RWPE1 (cell line): ENCODE results near the gene P4HA2.

Experiments
- CTCF ChIA-PET: fragments of 350-600 bp; sonication (Branson Sonifier 250); formaldehyde crosslinking; extraction: SDS; loops from one replicate; lab custom pipeline; 2021; lab: Yijun Ruan, JAX
- POLR2A ChIA-PET: fragments of 400-600 bp; formaldehyde crosslinking; extraction: SDS; loops from one replicate; lab custom pipeline; 2020; ENCODE audit warnings: antibody characterized with exemption; ENCODE audit not compliant: low non-redundant PET; lab: Yijun Ruan, JAX
- DNase-seq: peaks from one replicate; pipeline ENCODE4 v3.0.0; 2012; ENCODE audit warnings: low spot score
- H3K27ac ChIP-seq: fragments of 450-650 bp; 2 replicates; pipeline ENCODE4 v1.5.1; 2017
- CTCF ChIP-seq: fragments of 450-650 bp; conservative IDR thresholded peaks from 2 replicates; pipeline ENCODE4 v1.5.1; 2017; ENCODE audit warnings: low read depth, mild to moderate bottlenecking

Gene P4HA2

DNA sequence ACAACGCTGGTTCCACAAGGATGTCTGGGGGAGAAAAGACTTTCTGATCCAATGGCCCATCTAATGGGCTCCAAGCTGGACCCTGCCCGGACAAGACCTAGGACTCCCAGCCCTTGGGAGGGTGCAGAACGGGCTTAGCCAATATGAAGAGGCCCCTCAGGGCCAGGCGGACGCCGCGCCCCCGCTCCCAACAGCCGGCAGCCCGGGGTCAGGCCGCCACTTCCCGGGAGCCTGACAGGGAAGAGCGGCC, 493 bp downstream of the P4HA2 start:
- ChIA-PET CTCF (interaction anchor here (0.5 to 3.6 kb wide), 8 partner anchors 11 to 412 kb away, joined by 3 to 20 read pairs (median 4); no protein-coding TSS in a partner anchor), POLR2A (interaction anchor here (0.8 to 1.3 kb wide), 5 partner anchors 11 to 142 kb away, joined by 3 to 4 read pairs (median 3); no protein-coding TSS in a partner anchor)
- no peak for DNase-seq
- H3K27ac ChIP-seq = peak overlapping the region; percentile 96
- TF ChIP-seq CTCF = no peak

- ChIA-PET CTCF (interaction anchor here (0.5 to 3.6 kb wide), 6 partner anchors 12 to 158 kb away, joined by 3 to 20 read pairs (median 4); no protein-coding TSS in a partner anchor), POLR2A (interaction anchor here (0.9 to 1.3 kb wide), 3 partner anchors 11 to 142 kb away, joined by 3 to 4 read pairs (median 3); no protein-coding TSS in a partner anchor)
- no peak for TF ChIP-seq CTCF
- H3K27ac ChIP-seq = peak overlapping the region; percentile 96
- DNase-seq = no peak
Observed at GRCh38 chr5:132226516-132227234, 978 bp downstream of the P4HA2 start.

DNA sequence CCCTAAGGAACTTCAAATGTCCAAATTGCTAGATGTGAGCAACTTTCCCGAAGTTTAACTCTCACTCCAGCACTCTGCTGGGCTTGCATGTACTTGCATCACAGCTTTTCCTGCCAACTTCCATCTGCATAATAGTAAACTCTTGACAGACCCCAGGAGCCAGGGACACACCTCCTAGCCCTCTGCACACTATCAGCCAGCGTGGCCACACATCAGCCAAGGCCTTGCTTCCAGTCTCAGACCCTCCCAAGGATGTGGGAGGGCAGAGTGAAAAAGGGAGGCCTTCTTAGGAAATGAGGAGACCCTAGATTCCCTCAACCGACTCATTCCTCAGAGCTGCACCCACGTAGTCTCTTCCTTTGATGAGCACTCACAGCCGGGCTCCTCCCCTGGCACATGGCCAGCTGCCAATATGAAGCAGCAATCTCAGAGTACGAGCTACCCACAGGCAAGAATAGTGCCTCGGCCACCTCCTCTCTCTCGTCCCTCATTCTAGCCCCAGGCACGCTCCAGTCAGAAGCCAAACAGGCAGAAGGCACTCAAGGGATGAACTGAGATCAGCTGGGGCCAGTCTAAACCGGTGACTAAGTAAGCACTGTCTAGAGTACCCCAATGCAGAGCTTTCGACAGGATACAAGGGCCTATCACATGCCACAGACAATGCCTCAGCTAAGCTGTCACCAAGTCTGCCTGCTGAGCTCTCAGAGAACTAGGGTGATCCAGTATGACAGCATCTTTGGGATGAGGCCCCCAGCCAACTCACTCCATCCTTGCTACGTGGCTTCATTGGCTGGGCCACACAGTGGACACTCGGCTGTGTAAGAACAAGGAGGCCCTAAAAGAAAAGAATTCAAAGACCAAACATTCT, 2.3 kb downstream of the P4HA2 start:
- peak; percentile 92 for DNase-seq
- POLR2A ChIA-PET = interaction anchor here (0.6 to 1.1 kb wide), 4 partner anchors 34 to 1951 kb away, joined by 3 read pairs; partner anchors contain the start of gene SLC22A4
- CTCF ChIA-PET = interaction anchor here (0.5 to 1.8 kb wide), 7 partner anchors 13 to 610 kb away, joined by 3 to 9 read pairs (median 4); no protein-coding TSS in a partner anchor

DNA sequence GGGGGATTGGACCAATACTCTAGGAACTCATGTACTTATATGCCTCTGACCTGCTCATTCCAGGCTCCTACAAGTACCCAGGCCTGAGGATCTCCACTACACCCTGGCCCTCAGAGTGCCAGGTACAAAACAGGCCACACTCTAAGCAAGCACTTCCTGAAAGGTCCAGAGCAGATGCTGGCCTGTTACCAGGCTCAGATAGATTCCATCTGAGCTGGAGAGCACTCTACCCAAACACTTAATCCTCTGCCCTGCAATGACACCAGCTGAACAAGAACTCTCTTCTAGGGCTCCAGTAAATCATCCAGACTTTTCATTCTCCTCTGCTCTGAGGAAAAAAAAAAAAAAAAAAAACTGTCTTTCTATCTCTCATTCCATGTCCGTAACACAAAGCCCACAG, 2.9 kb downstream of the P4HA2 start:
- CTCF ChIA-PET = interaction anchor here (0.6 to 1.8 kb wide), 7 partner anchors 13 to 610 kb away, joined by 3 to 9 read pairs (median 3); no protein-coding TSS in a partner anchor
- DNase-seq = no peak
- no peak for TF ChIP-seq CTCF
- H3K27ac ChIP-seq = peak overlapping the region; percentile 96
- POLR2A ChIA-PET = interaction anchor here (0.6 to 1.1 kb wide), 2 partner anchors 69 to 1951 kb away, joined by 3 read pairs; partner anchors contain the start of gene SLC22A4

More for the DNA sequence above, 2.3 kb downstream of the P4HA2 start:
- peak overlapping the region; percentile 96 for H3K27ac ChIP-seq
- no peak for TF ChIP-seq CTCF

DNA sequence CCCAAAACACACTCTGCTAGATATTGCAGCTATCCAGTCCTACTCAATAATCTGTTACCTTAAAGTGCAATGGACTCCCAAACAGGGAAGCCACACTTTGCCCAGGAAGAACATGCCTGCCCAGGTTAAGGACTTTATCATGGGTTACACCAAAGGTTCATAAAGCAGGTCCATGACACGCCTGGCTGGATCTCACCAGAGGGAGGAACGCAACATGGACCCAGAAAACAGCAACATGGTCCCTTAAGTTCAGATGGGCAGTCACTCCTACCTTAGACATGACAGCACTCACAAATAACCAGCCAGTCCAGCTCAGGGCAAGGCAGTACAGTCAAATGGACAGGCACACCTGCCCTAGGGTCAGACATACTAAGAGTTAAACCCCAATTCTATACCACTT, 3.8 kb downstream of the P4HA2 start:
- H3K27ac ChIP-seq = peak overlapping the region; percentile 96
- DNase-seq = no peak
- ChIA-PET POLR2A (no interaction called here), CTCF (interaction anchor here (0.6 to 1.8 kb wide), 2 partner anchors 14 to 856 kb away, joined by 8 to 9 read pairs; no protein-coding TSS in a partner anchor)
- TF ChIP-seq CTCF = no peak

DNA sequence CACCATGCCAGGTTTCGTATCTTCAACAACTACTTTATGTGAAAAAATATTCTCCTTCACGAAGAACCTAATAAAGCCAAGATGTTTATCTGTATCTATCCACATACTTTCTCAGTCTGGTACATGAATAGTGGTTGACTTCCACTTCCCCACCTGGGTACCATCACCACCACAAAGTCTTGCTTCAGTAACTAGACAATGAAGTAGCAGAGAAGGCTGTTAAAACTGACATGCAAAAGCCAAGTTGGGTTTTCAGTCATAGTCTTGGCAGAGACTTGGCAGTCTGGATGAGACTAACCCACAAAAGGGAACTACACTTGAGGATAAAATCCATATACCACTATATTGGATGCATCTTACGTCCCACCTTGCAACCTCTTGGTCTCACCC, 5.0 kb downstream of the P4HA2 start:
- ChIA-PET CTCF (no interaction called here), POLR2A (no interaction called here)
- DNase-seq = no peak
- H3K27ac ChIP-seq = peak overlapping the region; percentile 93
- TF ChIP-seq CTCF = no peak
